Measurements from ENCODE around the gene TESPA1.

DNA sequence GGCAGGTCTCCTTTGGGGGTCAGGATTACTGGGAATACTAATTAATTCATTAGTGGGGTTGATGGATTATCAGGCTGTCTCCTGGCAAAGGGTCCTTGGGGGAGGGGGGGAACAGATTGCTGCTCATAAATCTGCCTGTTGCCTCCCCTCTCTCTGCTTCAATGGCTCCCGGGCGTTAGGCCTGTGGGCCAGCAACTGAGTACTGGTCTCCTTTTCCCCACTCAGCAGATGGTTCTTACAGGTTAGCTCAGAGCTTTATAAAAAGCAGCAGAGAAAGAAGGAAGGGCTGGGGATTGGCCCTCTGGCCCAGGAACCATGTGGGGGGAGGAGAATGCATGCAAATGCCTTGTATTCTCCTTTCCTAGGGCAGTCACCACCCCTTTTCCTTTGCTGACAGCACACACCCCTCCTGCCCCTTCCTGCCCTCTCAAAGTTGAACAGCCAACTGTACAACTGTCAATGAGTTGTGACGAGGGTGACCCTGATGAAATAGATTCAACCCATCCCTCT, 32.9 kb upstream of the TESPA1 start:
- TF ChIP-seq POLR2AphosphoS5 (IDR thresholded peaks at IDR 0.05; ENCODE audit: low read depth, low read length) = no peak
- TF ChIP-seq HDAC2 (IDR thresholded peaks at IDR 0.05; ENCODE audit: borderline replicate concordance in 1 of 2, low read depth in 2 of 2, low read length in 2 of 2) = no peak
- TF ChIP-seq GABPA (IDR thresholded peaks at IDR 0.05; ENCODE audit: borderline replicate concordance, insufficient read depth, low read length) = no peak
- no peak for TF ChIP-seq POLR2A (IDR thresholded peaks at IDR 0.05; ENCODE audit: control extremely low read depth in 1 of 2, low read depth in 2 of 2, low read length in 2 of 2)
- TF ChIP-seq, protein P1, sequence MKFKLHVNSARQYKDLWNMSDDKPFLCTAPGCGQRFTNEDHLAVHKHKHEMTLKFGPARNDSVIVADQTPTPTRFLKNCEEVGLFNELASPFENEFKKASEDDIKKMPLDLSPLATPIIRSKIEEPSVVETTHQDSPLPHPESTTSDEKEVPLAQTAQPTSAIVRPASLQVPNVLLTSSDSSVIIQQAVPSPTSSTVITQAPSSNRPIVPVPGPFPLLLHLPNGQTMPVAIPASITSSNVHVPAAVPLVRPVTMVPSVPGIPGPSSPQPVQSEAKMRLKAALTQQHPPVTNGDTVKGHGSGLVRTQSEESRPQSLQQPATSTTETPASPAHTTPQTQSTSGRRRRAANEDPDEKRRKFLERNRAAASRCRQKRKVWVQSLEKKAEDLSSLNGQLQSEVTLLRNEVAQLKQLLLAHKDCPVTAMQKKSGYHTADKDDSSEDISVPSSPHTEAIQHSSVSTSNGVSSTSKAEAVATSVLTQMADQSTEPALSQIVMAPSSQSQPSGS (IDR thresholded peaks at IDR 0.05; ENCODE audit: low read length) = no peak
- TF ChIP-seq, protein P2, sequence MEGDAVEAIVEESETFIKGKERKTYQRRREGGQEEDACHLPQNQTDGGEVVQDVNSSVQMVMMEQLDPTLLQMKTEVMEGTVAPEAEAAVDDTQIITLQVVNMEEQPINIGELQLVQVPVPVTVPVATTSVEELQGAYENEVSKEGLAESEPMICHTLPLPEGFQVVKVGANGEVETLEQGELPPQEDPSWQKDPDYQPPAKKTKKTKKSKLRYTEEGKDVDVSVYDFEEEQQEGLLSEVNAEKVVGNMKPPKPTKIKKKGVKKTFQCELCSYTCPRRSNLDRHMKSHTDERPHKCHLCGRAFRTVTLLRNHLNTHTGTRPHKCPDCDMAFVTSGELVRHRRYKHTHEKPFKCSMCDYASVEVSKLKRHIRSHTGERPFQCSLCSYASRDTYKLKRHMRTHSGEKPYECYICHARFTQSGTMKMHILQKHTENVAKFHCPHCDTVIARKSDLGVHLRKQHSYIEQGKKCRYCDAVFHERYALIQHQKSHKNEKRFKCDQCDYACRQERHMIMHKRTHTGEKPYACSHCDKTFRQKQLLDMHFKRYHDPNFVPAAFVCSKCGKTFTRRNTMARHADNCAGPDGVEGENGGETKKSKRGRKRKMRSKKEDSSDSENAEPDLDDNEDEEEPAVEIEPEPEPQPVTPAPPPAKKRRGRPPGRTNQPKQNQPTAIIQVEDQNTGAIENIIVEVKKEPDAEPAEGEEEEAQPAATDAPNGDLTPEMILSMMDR (IDR thresholded peaks at IDR 0.05; ENCODE audit: control extremely low read depth in 1 of 3, insufficient read depth in 1 of 3, low read depth in 1 of 3, low read length in 3 of 3) = no peak
- TF ChIP-seq TAF7 (optimal IDR thresholded peaks at IDR 0.05; ENCODE audit: borderline replicate concordance, low read depth, low read length) = no peak
- no peak for TF ChIP-seq PHF8 (conservative IDR thresholded peaks at IDR 0.05; ENCODE audit: low read depth, low read length)
- no peak for TF ChIP-seq ASH2L (IDR thresholded peaks at IDR 0.05; ENCODE audit: low read length)
- TF ChIP-seq SUZ12 (IDR thresholded peaks at IDR 0.05; ENCODE audit: low read length) = no peak
- no peak for TF ChIP-seq MAFK (IDR thresholded peaks at IDR 0.05; ENCODE audit: low read depth, low read length)
- no peak for TF ChIP-seq CREB1 (IDR thresholded peaks at IDR 0.05)
- no peak for TF ChIP-seq SP1 (IDR thresholded peaks at IDR 0.05; ENCODE audit: low read depth, low read length)
